Dermis blood vessel endothelial cell (primary cell): Measurements from ENCODE around the gene GAGE12J. TPM values are rescaled to one million over a fixed set of nuclear protein-coding genes. Genes with fewer than 3 reads are reported as not detected.
"Not testable (repeated sequence)": the region's sequence is repeated elsewhere in the genome, so short reads cannot be mapped to it uniquely, and the experiment has no call there.

Experiments
- DNase-seq: peaks from one replicate; pipeline ENCODE4 v3.0.0; 2010
- total RNA-seq: library from RNA; depleted of rRNA; stranded (reverse); fragments of >200 nt; gene quantifications from 2 replicates; pipeline ENCODE4 v1.2.3, GENCODE V29; 2014

GAGE12J gene
- total RNA-seq = not detected in 2 replicates

- DNase-seq = not testable (repeated sequence)
Measured at GRCh38 chrX:49321737-49322136, at the start of gene GAGE12J. GAGE12J (plus strand) TSS chrX:49322037; CDS start chrX:49323194, 1,157 bp downstream.

GRCh38 chrX:49272421-49272820 is 49.4 kb upstream of the GAGE12J start:
- DNase-seq = no peak

- no peak for DNase-seq
Measured at GRCh38 chrX:49273181-49273727, 48.6 kb upstream of the GAGE12J start.

GRCh38 chrX:49276207-49276606 is 45.6 kb upstream of the GAGE12J start:
- DNase-seq = no peak

- DNase-seq = no peak
Measured at GRCh38 chrX:49276671-49277534, 44.9 kb upstream of the GAGE12J start.

GRCh38 chrX:49277535-49277830 is 44.4 kb upstream of the GAGE12J start:
- no peak for DNase-seq

GRCh38 chrX:49278081-49278480 is 43.8 kb upstream of the GAGE12J start:
- no peak for DNase-seq

- DNase-seq = peak; percentile 8
Measured at GRCh38 chrX:49282647-49283011, 39.2 kb upstream of the GAGE12J start.

- no peak for DNase-seq
Measured at GRCh38 chrX:49284212-49284611, 37.6 kb upstream of the GAGE12J start.

- DNase-seq = no peak
Measured at GRCh38 chrX:49286136-49286535, 35.7 kb upstream of the GAGE12J start.

GRCh38 chrX:49286581-49286980 is 35.3 kb upstream of the GAGE12J start:
- DNase-seq = no peak

GRCh38 chrX:49287665-49288064 is 34.2 kb upstream of the GAGE12J start:
- DNase-seq = no peak

GRCh38 chrX:49290215-49290614 is 31.6 kb upstream of the GAGE12J start:
- DNase-seq = no peak

- DNase-seq = peak; percentile 67
Measured at GRCh38 chrX:49291615-49292337, 30.1 kb upstream of the GAGE12J start.

GRCh38 chrX:49292400-49293362 is 29.2 kb upstream of the GAGE12J start:
- no peak for DNase-seq

GRCh38 chrX:49299293-49299692 is 22.5 kb upstream of the GAGE12J start:
- not testable (repeated sequence) for DNase-seq

GRCh38 chrX:49300703-49301102 is 21.1 kb upstream of the GAGE12J start:
- DNase-seq = no peak

GRCh38 chrX:49303346-49303745 is 18.5 kb upstream of the GAGE12J start, which contains the start of gene GAGE10:
GAGE10 (plus strand) TSS chrX:49303646; CDS start chrX:49304860, 1,214 bp downstream.
- no peak for DNase-seq

- not testable (repeated sequence) for DNase-seq
Measured at GRCh38 chrX:49307775-49308174, 14.1 kb upstream of the GAGE12J start.

GRCh38 chrX:49308604-49309269 is 13.1 kb upstream of the GAGE12J start:
- DNase-seq = peak; percentile 2

GRCh38 chrX:49309401-49309981 is 12.3 kb upstream of the GAGE12J start:
- peak; percentile 9 for DNase-seq
